HG03045 (cell line): ENCODE data around the gene KIF5B.
"Not testable (repeated sequence)": the region's sequence is repeated elsewhere in the genome, so short reads cannot be mapped to it uniquely, and the experiment has no call there.

Experiments used
- ATAC-seq: cut with Tn5 transposase; IDR thresholded peaks from one replicate; pipeline ENCODE4 v1.9.1; 2021; ENCODE audit warnings: mild to moderate bottlenecking, moderate library complexity; ENCODE audit not compliant: unreplicated experiment

Gene KIF5B

DNA sequence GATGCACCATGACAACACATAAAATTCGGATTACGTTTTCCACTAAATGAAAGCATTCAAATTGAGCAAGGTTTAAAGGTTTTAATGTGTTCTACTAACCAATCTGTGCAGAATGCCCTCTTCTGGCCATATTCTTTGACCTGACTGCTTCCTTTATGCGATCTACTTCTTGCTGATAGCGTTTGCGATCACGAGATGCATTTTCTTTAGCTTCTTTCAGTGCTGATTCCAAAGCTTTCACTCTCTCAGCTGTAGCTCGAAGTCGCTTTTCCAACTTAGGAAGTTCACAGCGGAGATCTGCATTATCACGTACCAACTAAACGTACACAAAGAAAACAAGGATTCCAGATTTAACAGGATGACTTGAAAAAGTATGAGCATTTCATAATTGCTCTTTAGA is 39.2 kb downstream of the KIF5B start:
- ATAC-seq = no peak

DNA sequence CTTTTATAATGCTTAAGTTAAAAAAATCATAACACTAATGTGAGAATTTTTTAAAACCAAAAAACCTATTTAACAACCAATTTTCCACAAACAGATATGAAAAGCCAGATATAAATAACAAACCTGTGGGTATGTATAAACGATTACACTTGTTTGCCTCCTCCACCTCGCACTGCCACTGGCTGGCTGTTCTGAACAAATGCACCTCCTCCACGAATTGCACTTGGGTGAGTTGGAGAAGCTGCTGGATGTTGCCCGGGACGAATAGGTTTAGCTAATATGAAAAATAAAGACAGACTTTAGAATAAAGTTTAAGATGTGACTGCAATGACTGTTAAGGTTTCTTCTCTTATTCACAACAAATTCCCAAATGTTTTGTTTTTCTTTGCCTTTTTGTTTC is 40.8 kb downstream of the KIF5B start:
- no peak for ATAC-seq

DNA sequence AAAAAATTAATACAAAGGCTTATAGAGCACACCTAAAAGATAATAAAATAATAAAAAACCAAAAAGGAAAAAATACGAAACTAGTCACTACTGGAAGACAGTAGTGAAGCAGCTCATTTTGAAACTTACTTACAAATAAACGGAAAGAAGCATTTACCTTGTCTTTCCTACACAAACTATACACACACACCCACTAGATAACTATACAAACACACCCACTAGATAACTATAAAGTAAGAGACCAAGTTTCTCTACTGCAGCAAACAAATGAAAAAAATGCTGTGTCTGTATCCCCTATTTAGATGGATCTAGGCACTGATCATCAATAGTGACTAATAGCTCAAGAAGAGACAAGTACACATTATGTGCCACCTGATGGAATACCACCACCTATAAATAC is 49.2 kb downstream of the KIF5B start:
- no peak for ATAC-seq

DNA sequence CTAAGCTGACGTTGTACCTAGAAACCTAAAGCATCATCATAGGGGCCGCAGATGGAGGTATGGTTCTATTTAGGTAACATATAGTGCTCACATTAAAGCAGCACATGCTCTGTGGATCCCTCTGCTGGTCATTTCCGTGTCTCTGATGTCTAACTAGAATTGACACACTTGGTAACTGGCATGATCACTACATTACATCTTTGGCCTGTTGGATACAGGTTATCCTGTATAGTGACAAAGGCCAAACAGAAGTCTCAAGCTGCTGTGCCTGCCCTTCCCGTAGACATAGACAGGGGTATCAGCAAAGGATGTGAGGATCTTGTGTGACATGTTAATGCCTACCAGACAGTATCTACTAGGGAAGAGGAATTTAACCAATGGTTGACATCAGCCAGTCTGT is 51.2 kb downstream of the KIF5B start:
- ATAC-seq = no peak

DNA sequence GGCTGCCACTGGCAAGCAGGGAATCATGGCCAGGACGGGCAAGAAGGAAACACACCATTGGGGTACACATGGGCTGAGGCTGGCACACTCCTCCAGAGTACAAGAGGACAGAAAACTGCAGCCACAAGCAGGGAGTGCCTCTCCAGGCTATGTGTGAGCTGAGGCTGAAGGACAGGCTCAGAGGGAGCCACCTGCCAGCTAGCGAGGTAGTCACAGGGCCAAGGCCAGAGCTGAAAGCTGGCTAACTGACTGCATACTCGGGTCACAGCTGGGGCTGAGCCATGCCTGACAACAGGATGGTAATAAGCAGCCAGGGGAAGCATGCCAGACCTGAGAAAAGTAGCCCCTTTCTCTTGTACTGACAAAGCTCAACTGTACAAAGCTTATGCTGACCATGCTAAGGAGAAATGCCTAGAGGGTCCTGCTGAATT is 52.0 kb downstream of the KIF5B start:
- no peak for ATAC-seq

DNA sequence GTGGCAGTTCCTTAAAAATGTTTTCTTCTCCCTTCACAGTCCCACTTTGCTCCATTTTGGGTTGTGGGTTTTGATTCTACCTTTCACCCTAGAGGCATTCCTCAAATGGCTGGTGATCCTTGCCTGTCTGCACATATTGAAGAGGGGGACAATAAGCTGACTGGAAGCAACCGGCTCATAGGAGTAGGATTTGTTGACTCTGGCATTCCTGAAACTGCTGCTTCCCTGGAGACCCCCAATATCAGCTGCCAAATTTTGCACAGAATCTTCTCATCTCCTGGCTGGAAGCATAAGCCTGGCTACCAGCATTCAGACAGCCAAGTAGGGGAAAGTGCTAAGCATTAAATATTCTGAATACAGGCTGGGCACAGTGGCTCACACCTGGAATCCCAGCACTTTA is 53.7 kb downstream of the KIF5B start:
- ATAC-seq = no peak

DNA sequence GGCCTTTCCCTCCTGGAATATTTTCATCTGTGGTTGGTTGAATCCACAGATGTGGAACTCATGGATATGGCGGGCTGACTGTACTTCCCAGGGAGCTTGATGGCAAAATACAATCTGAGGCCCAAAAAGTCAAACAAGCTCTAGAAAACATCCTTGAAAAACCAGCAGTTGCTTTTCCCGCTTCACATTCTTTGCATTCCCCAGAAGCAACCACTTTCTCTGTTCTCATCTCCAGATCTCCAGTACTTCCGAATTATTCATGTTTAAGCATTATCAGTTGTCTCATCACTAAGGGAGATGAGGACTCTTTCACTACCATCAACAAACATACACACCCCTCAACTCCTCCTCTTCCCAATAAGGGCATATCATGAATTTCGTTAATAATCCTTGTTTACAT is 55.3 kb downstream of the KIF5B start:
- no peak for ATAC-seq

DNA sequence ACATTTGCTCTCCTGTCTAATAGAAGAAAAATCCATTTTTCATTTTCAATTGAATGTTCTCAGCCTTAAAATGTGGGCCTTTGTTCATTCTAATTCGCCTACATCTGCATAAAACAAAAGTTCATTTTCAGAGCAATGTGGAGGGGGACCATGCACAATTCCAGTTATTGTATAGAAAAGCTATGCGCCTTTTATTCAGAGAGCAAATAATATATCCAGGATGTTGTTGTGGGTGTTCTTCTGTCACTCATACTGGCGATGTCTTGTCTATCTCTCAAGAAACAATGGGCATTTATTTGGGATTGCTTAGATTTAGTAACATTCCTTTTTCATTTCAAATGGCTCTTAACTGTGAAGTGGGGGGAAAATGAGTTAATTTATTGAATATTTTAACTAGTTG is 56.4 kb downstream of the KIF5B start:
- no peak for ATAC-seq

DNA sequence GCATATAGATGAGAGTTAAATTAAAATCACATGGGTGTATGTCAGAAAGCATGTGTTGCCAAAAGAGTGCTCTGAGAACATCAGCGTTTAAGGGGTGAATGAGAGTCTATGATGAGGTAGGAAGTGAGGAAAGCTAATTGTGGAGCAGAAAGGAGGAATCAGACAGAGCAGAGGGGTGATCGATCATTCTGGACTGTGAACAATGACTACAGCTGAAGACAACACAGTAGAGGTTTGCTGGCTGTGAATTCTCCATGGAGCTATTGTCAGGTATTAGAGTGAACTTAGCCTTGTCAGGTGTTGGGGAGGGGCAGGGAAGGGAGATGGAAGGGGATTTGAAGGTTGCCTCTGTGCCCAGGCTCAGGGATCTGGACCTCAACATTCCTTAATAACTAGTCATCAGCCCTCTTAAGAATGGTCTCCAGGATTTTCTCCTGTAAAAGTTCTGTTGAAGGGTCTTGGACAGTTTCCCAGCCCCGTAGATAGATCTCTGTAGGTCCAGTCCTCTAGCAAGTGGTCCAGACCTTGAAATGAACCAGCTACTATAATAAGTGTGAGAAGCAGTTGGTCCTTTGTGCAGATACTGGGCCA is 57.1 kb downstream of the KIF5B start:
- ATAC-seq = no peak

DNA sequence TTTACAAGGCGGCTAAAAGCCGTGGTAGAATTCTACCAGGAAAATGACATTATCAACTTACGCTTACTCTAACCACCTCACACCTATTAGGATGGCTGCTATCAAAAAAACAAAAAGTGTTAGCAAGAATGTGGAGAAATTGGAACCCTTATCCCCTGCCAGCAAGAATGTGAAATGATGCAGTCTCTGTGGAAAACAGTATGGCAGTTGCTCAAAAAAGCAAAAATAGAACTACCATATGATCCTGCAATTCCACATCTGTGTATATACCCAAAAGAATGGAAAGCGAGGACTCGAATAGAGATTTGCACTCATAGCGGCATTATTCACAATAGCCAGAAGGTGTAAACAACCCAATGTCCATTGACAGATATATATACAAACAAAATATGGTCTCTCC is 61.3 kb downstream of the KIF5B start:
- no peak for ATAC-seq

DNA sequence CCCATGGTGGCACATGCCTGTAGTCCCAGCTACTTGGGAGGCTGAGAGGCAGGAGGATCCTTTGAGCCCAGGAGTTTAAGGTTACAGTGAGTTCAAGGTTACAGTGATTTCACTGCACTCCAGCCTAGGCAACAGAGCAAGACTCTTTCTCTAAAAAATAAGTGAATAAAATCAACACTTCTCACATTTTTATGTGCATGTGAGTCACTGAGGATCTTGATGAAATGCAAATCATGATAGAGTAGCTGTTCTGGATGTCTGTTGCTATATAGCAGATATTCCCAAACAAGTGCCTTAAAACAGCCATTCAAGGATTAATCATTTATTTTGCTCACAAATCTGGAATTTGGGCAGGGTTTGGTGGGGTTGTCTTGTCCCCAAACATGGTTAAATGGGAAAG is 65.3 kb downstream of the KIF5B start:
- ATAC-seq = no peak

DNA sequence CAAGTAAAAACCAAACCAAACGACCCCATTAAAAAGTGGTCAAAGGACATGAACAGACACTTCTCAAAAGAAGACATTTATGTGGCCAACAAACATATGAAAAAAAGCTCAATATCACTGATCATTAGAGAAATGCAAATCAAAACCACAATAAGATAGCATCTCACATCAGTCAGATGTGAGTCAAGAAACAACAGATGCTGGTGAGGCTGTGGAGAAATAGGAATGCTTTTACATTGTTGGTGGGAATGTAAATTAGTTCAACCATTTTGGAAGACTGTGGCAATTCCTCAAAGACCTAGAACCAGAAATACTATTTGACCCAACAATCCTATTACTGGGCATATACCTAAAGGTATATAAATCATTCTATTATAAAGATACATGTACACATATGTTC is 68.4 kb downstream of the KIF5B start:
- ATAC-seq = not testable (repeated sequence)

DNA sequence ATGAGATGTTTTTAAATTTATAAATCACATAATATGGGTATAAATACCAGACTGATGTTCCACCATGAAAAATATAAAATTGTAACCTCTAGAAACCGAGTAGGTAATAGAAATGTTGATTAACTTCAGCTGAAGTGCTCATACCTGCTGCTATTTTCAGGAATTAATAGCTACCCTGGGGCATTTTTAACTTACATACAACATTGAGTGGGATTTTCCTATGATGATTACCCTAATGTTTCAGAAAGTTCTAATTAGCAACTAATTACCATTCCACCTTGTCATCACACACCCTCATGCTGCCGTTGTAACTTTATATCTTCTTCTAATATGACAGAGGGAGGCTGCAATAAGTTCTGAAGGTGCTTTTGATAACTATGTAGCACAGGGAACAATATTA is 74.1 kb downstream of the KIF5B start:
- no peak for ATAC-seq

DNA sequence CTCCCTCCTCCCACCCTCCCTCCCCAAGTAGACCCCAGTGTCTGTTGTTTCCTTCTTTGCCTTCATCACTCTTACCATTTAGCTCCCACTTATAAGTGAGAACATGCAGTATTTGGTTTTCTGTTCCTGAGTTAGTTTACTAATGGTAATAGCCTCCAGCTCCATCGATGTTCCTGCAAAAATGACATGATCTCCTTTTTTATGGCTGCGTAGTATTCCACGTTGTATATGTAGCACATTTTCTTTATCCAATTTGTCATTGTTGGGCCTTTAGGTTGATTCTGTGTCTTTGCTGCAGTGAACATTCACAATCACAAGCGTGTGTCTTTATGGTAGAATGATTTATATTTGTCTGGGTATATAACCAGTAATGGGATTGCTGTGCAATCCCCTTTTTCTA is 75.8 kb downstream of the KIF5B start:
- ATAC-seq = no peak

DNA sequence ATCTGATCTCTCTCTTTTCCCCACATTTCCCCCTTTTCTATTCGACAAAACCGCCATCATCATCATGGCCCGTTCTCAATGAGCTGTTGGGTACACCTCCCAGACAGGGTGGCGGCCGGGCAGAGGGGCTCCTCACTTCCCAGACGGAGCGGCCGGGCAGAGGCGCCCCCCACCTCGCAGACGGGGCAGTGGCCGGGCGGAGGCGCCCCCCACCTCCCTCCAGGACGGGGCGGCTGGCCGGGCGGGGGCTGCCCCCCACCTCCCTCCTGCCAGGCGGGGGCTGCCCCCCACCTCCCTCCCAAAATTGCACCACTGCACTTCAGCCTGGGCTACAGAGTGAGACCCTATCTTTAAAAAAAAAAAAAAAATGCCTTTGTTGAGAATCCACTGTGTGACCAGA is 77.2 kb downstream of the KIF5B start:
- ATAC-seq = not testable (repeated sequence)

DNA sequence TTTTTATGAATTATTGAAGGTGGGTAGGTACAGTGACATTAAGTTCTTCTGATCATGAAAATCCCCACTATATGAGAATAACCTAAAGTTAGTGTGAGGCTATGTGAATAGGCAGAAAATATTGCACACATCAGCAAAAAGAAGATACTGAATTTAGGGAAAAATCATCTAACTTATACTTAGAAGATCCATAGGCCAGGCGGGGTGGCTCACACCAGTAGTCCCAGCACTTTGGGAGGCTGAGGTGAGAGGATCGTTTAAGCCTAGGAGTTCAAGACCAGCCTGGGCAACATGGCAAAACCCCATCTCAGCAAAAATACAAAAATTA is 78.1 kb downstream of the KIF5B start:
- no peak for ATAC-seq

DNA sequence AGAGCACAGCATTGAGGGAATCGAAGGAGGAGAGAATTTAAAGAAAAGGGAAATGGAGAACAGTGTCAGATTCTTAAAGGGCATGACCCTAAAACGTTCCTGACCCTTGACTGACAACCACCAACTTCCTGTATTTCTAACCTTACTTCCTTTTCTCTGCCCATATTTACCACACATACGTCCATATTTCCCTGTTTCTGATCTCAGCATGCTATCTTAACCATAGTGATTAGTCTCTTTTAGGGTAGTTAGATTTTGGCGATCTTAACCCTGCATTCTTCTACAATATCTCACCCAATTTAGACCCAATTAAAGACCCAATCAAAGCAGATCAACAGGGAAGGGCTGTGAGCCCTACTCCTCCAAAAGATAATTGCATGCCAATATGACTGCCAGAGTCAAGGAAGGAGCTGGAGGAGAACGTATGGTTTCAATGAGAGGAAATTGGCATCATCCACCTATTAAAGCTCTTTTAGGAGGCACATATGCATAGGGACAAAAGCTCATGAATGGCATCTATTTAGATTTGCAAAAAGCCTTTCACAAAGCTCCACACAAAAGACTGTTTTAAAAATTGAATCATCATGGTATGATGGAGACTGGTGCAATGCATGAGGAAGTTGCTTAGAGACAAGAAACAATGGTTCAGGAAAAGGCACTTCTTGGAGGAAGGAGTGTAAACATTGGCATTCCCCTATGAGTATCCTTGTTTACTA is 78.6 kb downstream of the KIF5B start:
- ATAC-seq = no peak

DNA sequence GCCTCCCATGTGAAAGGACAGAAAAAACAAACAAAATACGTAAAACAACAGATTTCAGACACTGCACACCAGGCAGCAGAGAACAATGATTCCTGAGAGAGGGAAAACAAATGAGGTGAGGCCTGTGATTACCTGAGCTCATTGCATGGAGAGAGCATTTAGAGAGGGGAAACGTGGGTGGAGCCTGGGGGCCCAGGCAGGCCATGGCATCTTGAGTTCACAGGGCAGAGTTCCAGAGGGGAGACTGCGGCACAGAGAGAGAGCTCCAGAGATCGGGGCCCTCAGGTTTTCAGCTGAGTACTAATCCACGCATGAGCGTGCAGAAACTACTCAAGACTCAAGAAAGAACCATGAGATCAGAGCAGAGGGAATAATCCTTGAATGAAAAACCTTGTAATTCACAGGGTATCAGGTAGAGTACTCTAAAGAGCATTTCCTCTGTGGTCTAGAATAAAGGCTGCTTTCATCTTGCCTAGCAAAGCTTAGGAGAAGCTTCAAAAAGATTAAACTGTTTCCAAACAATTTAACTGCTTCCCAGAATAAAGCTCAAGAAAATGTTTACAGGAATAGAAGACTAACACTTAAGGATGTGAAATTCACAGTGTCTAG is 81.0 kb downstream of the KIF5B start:
- no peak for ATAC-seq

DNA sequence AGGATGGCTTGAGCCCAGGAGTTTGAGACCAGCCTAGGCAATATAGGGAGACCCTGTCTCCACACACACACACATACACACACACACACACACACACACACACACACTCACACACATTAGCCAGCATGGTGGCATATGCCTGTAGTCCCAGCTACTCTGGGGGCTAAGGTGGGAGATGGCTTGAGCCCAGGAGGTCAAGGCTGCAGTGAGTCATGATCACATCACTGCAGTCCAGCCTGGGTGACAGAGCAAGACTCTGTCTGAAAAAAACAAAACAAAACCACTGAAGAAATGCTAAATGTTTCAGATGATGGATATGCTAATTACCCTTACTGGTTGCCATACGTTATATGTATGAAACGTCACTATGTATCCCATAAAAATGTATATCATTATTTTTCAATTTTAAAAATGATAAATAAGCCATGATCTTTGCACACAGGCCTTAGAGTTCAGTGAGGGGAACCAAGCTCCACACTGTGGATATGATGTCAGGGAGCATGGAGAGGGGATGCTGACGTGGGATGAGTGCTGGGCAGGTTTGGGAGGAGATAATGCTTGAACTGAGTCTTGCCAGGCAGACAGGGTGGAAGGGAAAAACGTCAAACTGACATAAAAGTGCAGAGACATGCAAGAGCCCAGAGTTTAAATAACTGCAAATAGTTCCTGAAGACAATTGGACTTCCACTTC is 81.6 kb downstream of the KIF5B start:
- no peak for ATAC-seq

DNA sequence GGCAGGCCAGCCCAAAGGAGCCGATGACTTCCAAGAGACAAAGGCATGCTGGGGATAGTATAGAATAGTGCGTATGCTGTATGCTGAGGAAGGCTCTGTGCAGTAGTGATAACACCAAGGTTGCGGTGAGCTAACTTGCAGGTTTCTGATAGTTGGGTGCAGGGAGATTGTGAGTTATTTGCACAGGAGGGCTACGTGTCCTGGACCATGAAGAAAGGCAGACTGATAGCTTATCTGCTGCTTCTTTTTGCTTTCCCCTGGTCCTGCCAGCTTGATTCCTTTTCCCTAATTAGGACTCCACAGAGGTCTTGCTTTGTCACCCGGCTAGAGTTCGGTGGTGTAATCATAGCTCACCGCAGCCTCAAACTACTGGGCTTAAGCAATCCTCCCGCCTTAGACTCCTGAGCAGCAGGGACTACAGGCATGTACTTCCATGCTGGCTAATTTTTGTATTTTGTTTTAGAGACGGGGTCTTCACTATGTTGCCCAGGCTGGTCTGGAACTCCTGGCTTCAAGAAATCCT is 83.6 kb downstream of the KIF5B start:
- no peak for ATAC-seq

DNA sequence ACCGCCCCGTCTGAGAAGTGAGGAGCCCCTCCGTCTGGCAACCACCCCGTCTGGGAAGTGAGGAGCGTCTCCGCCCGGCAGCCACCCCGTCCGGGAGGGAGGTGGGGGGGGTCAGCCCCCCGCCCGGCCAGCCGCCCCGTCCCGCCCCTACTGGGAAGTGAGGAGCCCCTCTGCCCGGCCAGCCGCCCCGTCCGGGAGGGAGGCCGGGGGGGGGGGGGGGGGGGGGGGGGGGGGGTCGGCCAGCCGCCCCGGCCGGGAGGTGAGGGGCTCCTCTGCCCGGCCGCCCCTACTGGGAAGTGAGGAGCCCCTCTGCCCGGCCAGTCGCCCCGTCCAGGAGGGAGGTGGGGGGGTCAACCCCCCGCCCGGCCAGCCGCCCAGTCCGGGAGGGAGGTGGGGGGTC is 86.4 kb downstream of the KIF5B start:
- ATAC-seq = not testable (repeated sequence)

DNA sequence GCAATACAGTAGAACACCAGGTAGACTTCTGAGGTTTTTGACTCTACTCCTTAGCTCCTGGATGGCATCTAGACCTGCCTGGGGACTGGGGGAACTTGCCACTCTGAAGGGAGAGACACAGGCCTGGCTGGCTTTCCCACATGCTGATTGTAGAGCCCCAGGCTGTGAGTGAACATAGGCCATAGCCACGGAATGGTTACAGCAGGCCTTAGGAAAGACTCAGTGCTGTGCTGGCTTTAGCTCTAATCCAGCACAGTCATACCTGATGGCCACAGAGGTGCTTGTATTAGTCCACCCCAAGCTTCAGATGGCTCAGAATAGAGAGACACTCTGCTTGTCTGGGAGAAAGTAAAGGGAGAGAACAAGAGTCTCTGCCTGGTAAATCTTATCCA is 92.6 kb downstream of the KIF5B start:
- no peak for ATAC-seq
